Measurements from ENCODE around the gene MTIF3.

Gene MTIF3

GRCh38 chr13:27408074-27408473, 42.3 kb downstream of the MTIF3 start:
- no peak for TF ChIP-seq CTCF (IDR thresholded peaks at IDR 0.05; ENCODE audit: borderline replicate concordance, control extremely low read depth, extremely low read depth, insufficient read depth, missing control alignments)
- in situ Hi-C loops (cut with MboI; ENCODE audit: low sequenced_read_pairs, unreplicated experiment) = no loop called here
- no peak for DNase-seq (ENCODE audit: low spot score)

GRCh38 chr13:27406178-27406939, 44.0 kb downstream of the MTIF3 start:
- in situ Hi-C loops (cut with MboI; ENCODE audit: low sequenced_read_pairs, unreplicated experiment) = no loop called here
- DNase-seq (ENCODE audit: low spot score) = peak; percentile 56
- peak; percentile 41 for TF ChIP-seq CTCF (IDR thresholded peaks at IDR 0.05; ENCODE audit: borderline replicate concordance, control extremely low read depth, extremely low read depth, insufficient read depth, missing control alignments)

- DNase-seq (ENCODE audit: low spot score) = no peak
- no peak for TF ChIP-seq CTCF (IDR thresholded peaks at IDR 0.05; ENCODE audit: borderline replicate concordance, control extremely low read depth, extremely low read depth, insufficient read depth, missing control alignments)
- in situ Hi-C loops (cut with MboI; ENCODE audit: low sequenced_read_pairs, unreplicated experiment) = no loop called here
These were observed 44.7 kb downstream of the MTIF3 start for GRCh38 chr13:27405546-27406134.

GRCh38 chr13:27404680-27405079, 45.7 kb downstream of the MTIF3 start:
- no peak for TF ChIP-seq CTCF (IDR thresholded peaks at IDR 0.05; ENCODE audit: borderline replicate concordance, control extremely low read depth, extremely low read depth, insufficient read depth, missing control alignments)
- in situ Hi-C loops (cut with MboI; ENCODE audit: low sequenced_read_pairs, unreplicated experiment) = no loop called here
- DNase-seq (ENCODE audit: low spot score) = no peak

GRCh38 chr13:27403727-27404385, 46.5 kb downstream of the MTIF3 start:
- DNase-seq (ENCODE audit: low spot score) = no peak
- TF ChIP-seq CTCF (IDR thresholded peaks at IDR 0.05; ENCODE audit: borderline replicate concordance, control extremely low read depth, extremely low read depth, insufficient read depth, missing control alignments) = no peak
- in situ Hi-C loops (cut with MboI; ENCODE audit: low sequenced_read_pairs, unreplicated experiment) = no loop called here

GRCh38 chr13:27403203-27403678, 47.1 kb downstream of the MTIF3 start:
- DNase-seq (ENCODE audit: low spot score) = no peak
- TF ChIP-seq CTCF (IDR thresholded peaks at IDR 0.05; ENCODE audit: borderline replicate concordance, control extremely low read depth, extremely low read depth, insufficient read depth, missing control alignments) = no peak
- in situ Hi-C loops (cut with MboI; ENCODE audit: low sequenced_read_pairs, unreplicated experiment) = no loop called here

All from GM13976 (cell line).